Temporal lobe (tissue), 2 donors: ENCODE measurements around the gene VGLL4. TPM values are rescaled to one million over a fixed set of nuclear protein-coding genes. Genes with fewer than 3 reads are reported as not detected.

Source experiments
- small RNA-seq: library from RNA; depleted of rRNA; stranded (forward); fragments of <200 nt; gene quantifications from one replicate; pipeline ENCODE3, GENCODE V24; 2014; ENCODE audit warnings: low replicate concordance
- total RNA-seq: library from RNA; depleted of rRNA; stranded (reverse); fragments of >200 nt; gene quantifications from one replicate; pipeline ENCODE4 v1.2.3, GENCODE V29; 2014

VGLL4 gene
- total RNA-seq, 1 donor from 2014 or later, result 69.3 TPM

Small RNA genes lying within 50 kb of the gene (small RNA-seq; reads per million reads assigned to genes)
- not detected for gene AC022001.1

Other genes starting within 250 kb of the VGLL4 start
- gene TAMM41, start 203.0 kb upstream of the VGLL4 start, total RNA-seq, result 10.3 TPM